ENCODE results near the gene DLEC1. TPM values are rescaled to one million over a fixed set of nuclear protein-coding genes. Genes with fewer than 3 reads are reported as not detected.

The DLEC1 gene
- total and polyA plus RNA-seq, 9 of the 15 experiments (the other 6 are each of a cell fraction or from before 2014, with no cell fraction given) = 0.07 to 0.08 TPM; not detected in 7

GRCh38 chr3:38004415-38005075, 34.5 kb upstream of the DLEC1 start (continued):
- TF ChIP-seq, protein P1, sequence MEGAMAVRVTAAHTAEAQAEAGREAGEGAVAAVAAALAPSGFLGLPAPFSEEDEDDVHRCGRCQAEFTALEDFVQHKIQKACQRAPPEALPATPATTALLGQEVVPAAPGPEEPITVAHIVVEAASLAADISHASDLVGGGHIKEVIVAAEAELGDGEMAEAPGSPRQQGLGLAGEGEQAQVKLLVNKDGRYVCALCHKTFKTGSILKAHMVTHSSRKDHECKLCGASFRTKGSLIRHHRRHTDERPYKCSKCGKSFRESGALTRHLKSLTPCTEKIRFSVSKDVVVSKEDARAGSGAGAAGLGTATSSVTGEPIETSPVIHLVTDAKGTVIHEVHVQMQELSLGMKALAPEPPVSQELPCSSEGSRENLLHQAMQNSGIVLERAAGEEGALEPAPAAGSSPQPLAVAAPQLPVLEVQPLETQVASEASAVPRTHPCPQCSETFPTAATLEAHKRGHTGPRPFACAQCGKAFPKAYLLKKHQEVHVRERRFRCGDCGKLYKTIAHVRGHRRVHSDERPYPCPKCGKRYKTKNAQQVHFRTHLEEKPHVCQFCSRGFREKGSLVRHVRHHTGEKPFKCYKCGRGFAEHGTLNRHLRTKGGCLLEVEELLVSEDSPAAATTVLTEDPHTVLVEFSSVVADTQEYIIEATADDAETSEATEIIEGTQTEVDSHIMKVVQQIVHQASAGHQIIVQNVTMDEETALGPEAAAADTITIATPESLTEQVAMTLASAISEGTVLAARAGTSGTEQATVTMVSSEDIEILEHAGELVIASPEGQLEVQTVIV (CRISPR knock-in tag; IDR thresholded peaks at IDR 0.05; ENCODE audit: borderline replicate concordance) = no peak
- TF ChIP-seq ZC3H4 (CRISPR knock-in tag; IDR thresholded peaks at IDR 0.05; ENCODE audit: borderline replicate concordance) (no peak), PRPF4 (IDR thresholded peaks at IDR 0.05; ENCODE audit: insufficient read depth, low read depth, low read length, poor library complexity, severe bottlenecking) (no peak), RCOR1 (IDR thresholded peaks at IDR 0.05; ENCODE audit: borderline replicate concordance in 1 of 2, low read depth in 2 of 2, low read length in 2 of 2) (0 out of 4 replicates have a peak, but pooled peaks of 1 of the 2 experiments have one; percentile 36), EZH2 (IDR thresholded peaks at IDR 0.05; ENCODE audit: borderline replicate concordance, low read depth, low read length) (no peak), MAX (CRISPR knock-in tag; IDR thresholded peaks at IDR 0.05) (peak; percentile 41; the same call in 1 of the 2 replicates), ZNF384 (IDR thresholded peaks at IDR 0.05; ENCODE audit: low read depth, low read length) (no peak), ZNF584 (CRISPR knock-in tag; IDR thresholded peaks at IDR 0.05; ENCODE audit: low read depth) (no peak), RAD51 (IDR thresholded peaks at IDR 0.05; ENCODE audit: borderline replicate concordance, low read depth) (peak; percentile 84), ZNF696 (CRISPR knock-in tag; conservative IDR thresholded peaks at IDR 0.05) (no peak), TAF7 (tag; IDR thresholded peaks at IDR 0.05) (no peak), ZBTB12 (CRISPR knock-in tag; IDR thresholded peaks at IDR 0.05) (no peak), CC2D1A (IDR thresholded peaks at IDR 0.05) (peak; percentile 41; the same call in 1 of the 2 replicates), SMC3 (conservative IDR thresholded peaks at IDR 0.05; ENCODE audit: insufficient read depth, low read depth, low read length) (peak; percentile 79)
- TF ChIP-seq, protein P2, sequence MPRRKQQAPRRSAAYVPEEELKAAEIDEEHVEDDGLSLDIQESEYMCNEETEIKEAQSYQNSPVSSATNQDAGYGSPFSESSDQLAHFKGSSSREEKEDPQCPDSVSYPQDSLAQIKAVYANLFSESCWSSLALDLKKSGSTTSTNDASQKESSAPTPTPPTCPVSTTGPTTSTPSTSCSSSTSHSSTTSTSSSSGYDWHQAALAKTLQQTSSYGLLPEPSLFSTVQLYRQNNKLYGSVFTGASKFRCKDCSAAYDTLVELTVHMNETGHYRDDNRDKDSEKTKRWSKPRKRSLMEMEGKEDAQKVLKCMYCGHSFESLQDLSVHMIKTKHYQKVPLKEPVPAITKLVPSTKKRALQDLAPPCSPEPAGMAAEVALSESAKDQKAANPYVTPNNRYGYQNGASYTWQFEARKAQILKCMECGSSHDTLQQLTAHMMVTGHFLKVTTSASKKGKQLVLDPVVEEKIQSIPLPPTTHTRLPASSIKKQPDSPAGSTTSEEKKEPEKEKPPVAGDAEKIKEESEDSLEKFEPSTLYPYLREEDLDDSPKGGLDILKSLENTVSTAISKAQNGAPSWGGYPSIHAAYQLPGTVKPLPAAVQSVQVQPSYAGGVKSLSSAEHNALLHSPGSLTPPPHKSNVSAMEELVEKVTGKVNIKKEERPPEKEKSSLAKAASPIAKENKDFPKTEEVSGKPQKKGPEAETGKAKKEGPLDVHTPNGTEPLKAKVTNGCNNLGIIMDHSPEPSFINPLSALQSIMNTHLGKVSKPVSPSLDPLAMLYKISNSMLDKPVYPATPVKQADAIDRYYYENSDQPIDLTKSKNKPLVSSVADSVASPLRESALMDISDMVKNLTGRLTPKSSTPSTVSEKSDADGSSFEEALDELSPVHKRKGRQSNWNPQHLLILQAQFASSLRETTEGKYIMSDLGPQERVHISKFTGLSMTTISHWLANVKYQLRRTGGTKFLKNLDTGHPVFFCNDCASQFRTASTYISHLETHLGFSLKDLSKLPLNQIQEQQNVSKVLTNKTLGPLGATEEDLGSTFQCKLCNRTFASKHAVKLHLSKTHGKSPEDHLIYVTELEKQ (CRISPR knock-in tag; IDR thresholded peaks at IDR 0.05) = no peak
- TF ChIP-seq, protein P3, sequence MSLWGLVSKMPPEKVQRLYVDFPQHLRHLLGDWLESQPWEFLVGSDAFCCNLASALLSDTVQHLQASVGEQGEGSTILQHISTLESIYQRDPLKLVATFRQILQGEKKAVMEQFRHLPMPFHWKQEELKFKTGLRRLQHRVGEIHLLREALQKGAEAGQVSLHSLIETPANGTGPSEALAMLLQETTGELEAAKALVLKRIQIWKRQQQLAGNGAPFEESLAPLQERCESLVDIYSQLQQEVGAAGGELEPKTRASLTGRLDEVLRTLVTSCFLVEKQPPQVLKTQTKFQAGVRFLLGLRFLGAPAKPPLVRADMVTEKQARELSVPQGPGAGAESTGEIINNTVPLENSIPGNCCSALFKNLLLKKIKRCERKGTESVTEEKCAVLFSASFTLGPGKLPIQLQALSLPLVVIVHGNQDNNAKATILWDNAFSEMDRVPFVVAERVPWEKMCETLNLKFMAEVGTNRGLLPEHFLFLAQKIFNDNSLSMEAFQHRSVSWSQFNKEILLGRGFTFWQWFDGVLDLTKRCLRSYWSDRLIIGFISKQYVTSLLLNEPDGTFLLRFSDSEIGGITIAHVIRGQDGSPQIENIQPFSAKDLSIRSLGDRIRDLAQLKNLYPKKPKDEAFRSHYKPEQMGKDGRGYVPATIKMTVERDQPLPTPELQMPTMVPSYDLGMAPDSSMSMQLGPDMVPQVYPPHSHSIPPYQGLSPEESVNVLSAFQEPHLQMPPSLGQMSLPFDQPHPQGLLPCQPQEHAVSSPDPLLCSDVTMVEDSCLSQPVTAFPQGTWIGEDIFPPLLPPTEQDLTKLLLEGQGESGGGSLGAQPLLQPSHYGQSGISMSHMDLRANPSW (CRISPR knock-in tag; IDR thresholded peaks at IDR 0.05) = no peak
